ENCODE results near the gene VSX1. TPM values are rescaled to one million over a fixed set of nuclear protein-coding genes. Genes with fewer than 3 reads are reported as not detected.
A peak's percentile ranks its signal among the peaks of the same experiment; 100 is the strongest.

VSX1 gene
- total RNA-seq, 1 donor, result not detected

- no peak overlapping the region for H3K4me3 ChIP-seq (ENCODE audit: low read depth, low read length)
- no peak for TF ChIP-seq CTCF (IDR thresholded peaks at IDR 0.05; ENCODE audit: insufficient read depth, low read depth, low read length)
- DNase-seq (ENCODE audit: low read depth), result no peak
Observed at GRCh38 chr20:25054096-25054820, 27.7 kb downstream of the VSX1 start.

GRCh38 chr20:25053255-25054031 lies 28.5 kb downstream of the VSX1 start:
- DNase-seq (ENCODE audit: low read depth), result peak; percentile 48
- no peak for TF ChIP-seq CTCF (IDR thresholded peaks at IDR 0.05; ENCODE audit: insufficient read depth, low read depth, low read length)
- H3K4me3 ChIP-seq (ENCODE audit: low read depth, low read length), result no peak overlapping the region

- H3K4me3 ChIP-seq (ENCODE audit: low read depth, low read length), result no peak overlapping the region
- peak; percentile 4 for DNase-seq (ENCODE audit: low read depth)
- no peak for TF ChIP-seq CTCF (IDR thresholded peaks at IDR 0.05; ENCODE audit: insufficient read depth, low read depth, low read length)
Observed at GRCh38 chr20:25052255-25053194, 29.4 kb downstream of the VSX1 start.

GRCh38 chr20:25051386-25052155 lies 30.4 kb downstream of the VSX1 start:
- no peak overlapping the region for H3K4me3 ChIP-seq (ENCODE audit: low read depth, low read length)
- TF ChIP-seq CTCF (IDR thresholded peaks at IDR 0.05; ENCODE audit: insufficient read depth, low read depth, low read length), result no peak
- DNase-seq (ENCODE audit: low read depth), result no peak

GRCh38 chr20:25050501-25051350 lies 31.2 kb downstream of the VSX1 start:
- H3K4me3 ChIP-seq (ENCODE audit: low read depth, low read length), result no peak overlapping the region
- TF ChIP-seq CTCF (IDR thresholded peaks at IDR 0.05; ENCODE audit: insufficient read depth, low read depth, low read length), result no peak
- no peak for DNase-seq (ENCODE audit: low read depth)

All from fibroblast of villous mesenchyme (primary cell).